CD14-positive monocyte (primary cell): ENCODE data around the gene CCDC73. TPM values are rescaled to one million over a fixed set of nuclear protein-coding genes. Genes with fewer than 3 reads are reported as not detected.

Experiments used
- DNase-seq, 3 donors: peaks; one replicate each; pipeline ENCODE4 v3.0.0-alpha.2; 2011 to 2022
- H2AFZ ChIP-seq: 2 replicates; pipeline ENCODE4 v1.6.0; 2012; ENCODE audit warnings: mild to moderate bottlenecking, low read depth, low read length, inconsistent platforms; ENCODE audit not compliant: insufficient read depth, poor library complexity, severe bottlenecking
- H3K27ac ChIP-seq, 2 donors: 1 replicate in 1 of 2; 2 replicates in 1 of 2; pipeline ENCODE4 v1.5.1; 2012 to 2013; ENCODE audit warnings: low read length in 2 of 2, control low read depth in 1 of 2, inconsistent platforms in 1 of 2, low read depth in 1 of 2, mild to moderate bottlenecking in 1 of 2
- H3K27me3 ChIP-seq, 2 donors: one replicate each; pipeline versions ENCODE4 v1.6.0 to v1.6.1; 2011 to 2013; ENCODE audit warnings: low read length in 2 of 2; ENCODE audit not compliant: control insufficient read depth in 2 of 2, insufficient read depth in 2 of 2
- H3K36me3 ChIP-seq, 2 donors: replicated peaks in 1 of 2; 1 replicate in 1 of 2; 2 replicates in 1 of 2; pipeline versions ENCODE4 v1.5.1 to v1.6.1; 2012 to 2013; ENCODE audit warnings: low read length in 2 of 2, control low read depth in 1 of 2, inconsistent platforms in 1 of 2, mild to moderate bottlenecking in 1 of 2; ENCODE audit not compliant: insufficient read depth in 2 of 2, control insufficient read depth in 1 of 2
- H3K4me1 ChIP-seq, 2 donors: 1 replicate in 1 of 2; 2 replicates in 1 of 2; pipeline versions ENCODE4 v1.5.1 to v1.6.1; 2012 to 2013; ENCODE audit warnings: low read length in 2 of 2, control low read depth in 1 of 2, inconsistent platforms in 1 of 2, mild to moderate bottlenecking in 1 of 2, moderate library complexity in 1 of 2; ENCODE audit not compliant: insufficient read depth in 2 of 2, control insufficient read depth in 1 of 2
- H3K4me2 ChIP-seq: replicated peaks from 2 replicates; pipeline ENCODE3; 2012; ENCODE audit warnings: low read length, moderate library complexity, mild to moderate bottlenecking; ENCODE audit not compliant: poor library complexity, severe bottlenecking; ENCODE audit errors: extremely low read depth
- H3K4me3 ChIP-seq, 3 experiments: fragments of 200-600 bp in 1 of 3; sonication (generic) in 1 of 3; replicated peaks in 1 of 3; 1 replicate in 2 of 3; 2 replicates in 1 of 3; pipeline ENCODE4 v1.5.1; 2011 to 2013; ENCODE audit warnings: low read length in 3 of 3, mild to moderate bottlenecking in 3 of 3, control low read depth in 2 of 3, low read depth in 2 of 3, inconsistent platforms in 1 of 3, moderate library complexity in 1 of 3
- H3K79me2 ChIP-seq: 2 replicates; pipeline ENCODE4 v1.6.0; 2012; ENCODE audit warnings: mild to moderate bottlenecking, control low read depth, inconsistent platforms, low read length, moderate library complexity; ENCODE audit not compliant: insufficient read depth
- H3K9ac ChIP-seq: 2 replicates; pipeline ENCODE4 v1.6.0; 2017; ENCODE audit warnings: low read length, mild to moderate bottlenecking; ENCODE audit not compliant: insufficient read depth, poor library complexity, severe bottlenecking
- H3K9me3 ChIP-seq, 2 donors: replicated peaks in 1 of 2; 1 replicate in 1 of 2; 2 replicates in 1 of 2; pipeline versions ENCODE4 v1.5.1 to v1.6.1; 2012 to 2013; ENCODE audit warnings: low read length in 2 of 2, control low read depth in 1 of 2; ENCODE audit not compliant: control insufficient read depth in 1 of 2, insufficient read depth in 1 of 2
- H4K20me1 ChIP-seq: 2 replicates; pipeline ENCODE4 v1.6.0; 2012; ENCODE audit warnings: mild to moderate bottlenecking, low read length, control low read depth, moderate library complexity; ENCODE audit not compliant: insufficient read depth
- H3K27ac Mint-ChIP-seq, 7 donors: one replicate each; pipeline ENCODE4 v1.8.0; 2020; ENCODE audit warnings: mild to moderate bottlenecking in 7 of 7, mixed read lengths in 7 of 7, moderate library complexity in 6 of 7, inconsistent platforms in 2 of 7
- H3K27me3 Mint-ChIP-seq, 3 donors: one replicate each; pipeline ENCODE4 v1.8.0; 2021 to 2022; ENCODE audit warnings: low read depth in 3 of 3, mild to moderate bottlenecking in 3 of 3, mixed read lengths in 3 of 3, moderate library complexity in 3 of 3, inconsistent platforms in 1 of 3
- H3K36me3 Mint-ChIP-seq, 2 donors: one replicate each; pipeline ENCODE4 v1.8.0; 2020; ENCODE audit warnings: mixed read lengths in 2 of 2, inconsistent platforms in 1 of 2, mild to moderate bottlenecking in 1 of 2
- H3K4me1 Mint-ChIP-seq: one replicate; pipeline ENCODE4 v1.8.0; 2020; ENCODE audit warnings: mild to moderate bottlenecking, mixed read lengths
- H3K4me3 Mint-ChIP-seq, 2 donors: one replicate each; pipeline ENCODE4 v1.8.0; 2020; ENCODE audit warnings: mild to moderate bottlenecking in 2 of 2, mixed read lengths in 2 of 2, moderate library complexity in 1 of 2
- H3K9me3 Mint-ChIP-seq, 7 donors: one replicate each; pipeline ENCODE4 v1.8.0; 2020 to 2022; ENCODE audit warnings: mixed read lengths in 7 of 7, mild to moderate bottlenecking in 6 of 7, moderate library complexity in 6 of 7, inconsistent platforms in 2 of 7
- CTCF ChIP-seq: fragments of 200-600 bp; IDR thresholded peaks from one replicate; pipeline ENCODE4 v1.8.0; 2022; ENCODE audit warnings: antibody characterized with exemption, mild to moderate bottlenecking
- WGBS: methylation state at CpG from one replicate; pipeline ENCODE4 v1.1.5; 2013; ENCODE audit warnings: missing lambda C conversion rate; ENCODE audit not compliant: insufficient coverage; 5-methylcytosine and 5-hydroxymethylcytosine counted together
- intact Hi-C, 2 donors: fragments of 100-400 bp; cut with micrococcal nuclease; formaldehyde crosslinking; loops; one replicate each; pipeline versions ENCODE4 v1.15.0 to v1.15.1; 2023
- polyA plus RNA-seq, 3 donors: library from polyadenylated mRNA; depleted of rRNA in 1 of 3; unstranded in 2 of 3; stranded (reverse) in 1 of 3; fragments of 300-500 nt in 2 of 3; fragments of >200 nt in 1 of 3; fragmentation: Illumina TruSeq in 2 of 3; gene quantifications; 1 replicate in 2 of 3; 2 replicates in 1 of 3; pipeline ENCODE4 v1.2.3, GENCODE V29; 2012 to 2021

CCDC73 gene
- polyA plus RNA-seq, 3 donors, result 0.03 to 0.09 TPM; not detected in 1

GRCh38 chr11:32630844-32631243 is 163.6 kb downstream of the CCDC73 start:
- Histone ChIP-seq H2AFZ (no peak overlapping the region), H3K36me3 (no peaks in the 10 kb centered on the region), H4K20me1 (no peaks in the 10 kb centered on the region), H3K4me2 (no peak overlapping the region), H3K27me3 (no peaks in the 10 kb centered on the region), H3K27ac (no peak overlapping the region), H3K79me2 (no peaks in the 10 kb centered on the region), H3K4me3 (no peak overlapping the region), H3K4me1 (no peaks in the 10 kb centered on the region), H3K9ac (no peak overlapping the region), H3K9me3 (no peaks in the 10 kb centered on the region)
- H3K36me3 Mint-ChIP-seq, result no peaks in the 10 kb centered on the region
- DNase-seq, result no peak
- H3K27ac Mint-ChIP-seq, result no peak overlapping the region
- H3K9me3 Mint-ChIP-seq, result peaks cover 0 to 6% (median 0%) of the 10 kb centered on the region in 7 donors
- intact Hi-C loops, result no loop called here
- no peak for TF ChIP-seq CTCF
- no peak overlapping the region for H3K4me3 Mint-ChIP-seq
- peaks cover 0 to 10% (median 5%) of the 10 kb centered on the region in 3 donors for H3K27me3 Mint-ChIP-seq
- H3K4me1 Mint-ChIP-seq, result no peaks in the 10 kb centered on the region

GRCh38 chr11:32616903-32617302 is 177.6 kb downstream of the CCDC73 start:
- no peaks in the 10 kb centered on the region for H3K79me2 ChIP-seq
- no peak for DNase-seq
- Mint-ChIP-seq H3K4me1 (peaks cover 2% of the 10 kb centered on the region), H3K27ac (no peak overlapping the region), H3K4me3 (no peak overlapping the region), H3K9me3 (peaks cover 0 to 3% (median 0%) of the 10 kb centered on the region in 7 donors), H3K36me3 (no peaks in the 10 kb centered on the region), H3K27me3 (peaks cover 0 to 2% (median 1%) of the 10 kb centered on the region in 3 donors)
- WGBS, result 92% methylated on average over 4 of the region's 4 CpGs
- H3K27me3 ChIP-seq, result no peaks in the 10 kb centered on the region
- no peak overlapping the region for H3K9ac ChIP-seq
- H2AFZ ChIP-seq, result no peak overlapping the region
- H4K20me1 ChIP-seq, result no peaks in the 10 kb centered on the region
- intact Hi-C loops, result no loop called here
- H3K4me2 ChIP-seq, result no peak overlapping the region
- H3K4me3 ChIP-seq, result no peak overlapping the region
- TF ChIP-seq CTCF, result no peak
- H3K36me3 ChIP-seq, result no peaks in the 10 kb centered on the region
- H3K4me1 ChIP-seq, result no peaks in the 10 kb centered on the region
- no peaks in the 10 kb centered on the region for H3K9me3 ChIP-seq
- H3K27ac ChIP-seq, result no peak overlapping the region
